Measurements from ENCODE around the gene IL17RC. TPM values are rescaled to one million over a fixed set of nuclear protein-coding genes. Genes with fewer than 3 reads are reported as not detected.
"Not testable (repeated sequence)": the region's sequence is repeated elsewhere in the genome, so short reads cannot be mapped to it uniquely, and the experiment has no call there.

The IL17RC gene
- total RNA-seq, 1 donor from 2014 or later, result 0.42 TPM

- H3K27me3 Mint-ChIP-seq; DNase-seq; H3K36me3 Mint-ChIP-seq (ENCODE audit: low read depth); H3K27ac Mint-ChIP-seq; intact Hi-C loops (cut with micrococcal nuclease); H3K9me3 Mint-ChIP-seq; H3K4me3 Mint-ChIP-seq: not testable (repeated sequence)
- peaks cover 32% of the 10 kb centered on the region for H3K4me1 Mint-ChIP-seq
These were observed 15.9 kb upstream of the IL17RC start for GRCh38 chr3:9900965-9901415.

GRCh38 chr3:9901967-9902366, 14.9 kb upstream of the IL17RC start:
- intact Hi-C loops (cut with micrococcal nuclease), result loop anchor here (1.0 to 2.0 kb wide), 2 partner anchors 12 to 15 kb away; partner anchors contain the start of genes IL17RC and JAGN1
- no peaks in the 10 kb centered on the region for H3K9me3 Mint-ChIP-seq
- peak; percentile 79 for DNase-seq
- H3K4me1 Mint-ChIP-seq, result peaks cover 30% of the 10 kb centered on the region
- H3K36me3 Mint-ChIP-seq (ENCODE audit: low read depth), result peaks cover 2% of the 10 kb centered on the region
- peak overlapping the region; percentile 80 for H3K27ac Mint-ChIP-seq
- peak overlapping the region; percentile 71 for H3K4me3 Mint-ChIP-seq
- H3K27me3 Mint-ChIP-seq, result no peaks in the 10 kb centered on the region

- Mint-ChIP-seq H3K4me1 (peaks cover 30% of the 10 kb centered on the region), H3K36me3 (ENCODE audit: low read depth) (no peaks in the 10 kb centered on the region), H3K27me3 (no peaks in the 10 kb centered on the region), H3K27ac (peak within 1 kb of the TSS; percentile 80), H3K9me3 (no peaks in the 10 kb centered on the region), H3K4me3 (peak within 1 kb of the TSS; percentile 71)
- intact Hi-C loops (cut with micrococcal nuclease), result loop anchor here (1.0 to 2.0 kb wide), 2 partner anchors 12 to 14 kb away; partner anchors contain the start of genes IL17RC and JAGN1
- no peak for DNase-seq
These were observed 14.3 kb upstream of the IL17RC start, which contains the start of gene IL17RE for GRCh38 chr3:9902372-9903237. Gene IL17RE, plus strand, starts transcription at chr3:9902848. Its CDS starts 85 bp downstream, at chr3:9902933.

GRCh38 chr3:9903238-9903624, 13.7 kb upstream of the IL17RC start:
- peak overlapping the region; percentile 78 for H3K27ac Mint-ChIP-seq
- no peak for DNase-seq
- no peaks in the 10 kb centered on the region for H3K9me3 Mint-ChIP-seq
- H3K36me3 Mint-ChIP-seq (ENCODE audit: low read depth), result no peaks in the 10 kb centered on the region
- intact Hi-C loops (cut with micrococcal nuclease), result loop anchor here (2.0 kb wide), 1 partner anchor 14 kb away; the partner anchor contains the start of gene IL17RC
- no peaks in the 10 kb centered on the region for H3K27me3 Mint-ChIP-seq
- peaks cover 29% of the 10 kb centered on the region for H3K4me1 Mint-ChIP-seq
- H3K4me3 Mint-ChIP-seq, result peak overlapping the region; percentile 58

GRCh38 chr3:9903904-9904303, 13.0 kb upstream of the IL17RC start:
- Mint-ChIP-seq H3K27ac (no peak overlapping the region), H3K4me1 (peaks cover 29% of the 10 kb centered on the region), H3K9me3 (no peaks in the 10 kb centered on the region), H3K27me3 (no peaks in the 10 kb centered on the region), H3K4me3 (no peak overlapping the region), H3K36me3 (ENCODE audit: low read depth) (no peaks in the 10 kb centered on the region)
- DNase-seq, result no peak
- intact Hi-C loops (cut with micrococcal nuclease), result loop anchor here (2.0 kb wide), 1 partner anchor 13 kb away; the partner anchor contains the start of gene IL17RC

GRCh38 chr3:9906480-9906879, 10.4 kb upstream of the IL17RC start:
- Mint-ChIP-seq H3K27ac (no peak overlapping the region), H3K27me3 (no peaks in the 10 kb centered on the region), H3K4me1 (peaks cover 35% of the 10 kb centered on the region), H3K4me3 (no peak overlapping the region), H3K9me3 (no peaks in the 10 kb centered on the region), H3K36me3 (ENCODE audit: low read depth) (no peaks in the 10 kb centered on the region)
- DNase-seq, result no peak
- intact Hi-C loops (cut with micrococcal nuclease), result no loop called here

- Mint-ChIP-seq H3K4me1 (peaks cover 22% of the 10 kb centered on the region), H3K27me3 (peaks cover 2% of the 10 kb centered on the region), H3K27ac (no peak overlapping the region), H3K9me3 (no peaks in the 10 kb centered on the region), H3K36me3 (ENCODE audit: low read depth) (peaks cover 2% of the 10 kb centered on the region), H3K4me3 (no peak overlapping the region)
- intact Hi-C loops (cut with micrococcal nuclease), result no loop called here
- no peak for DNase-seq
These were observed 8.6 kb upstream of the IL17RC start for GRCh38 chr3:9908286-9908685.

- Mint-ChIP-seq H3K9me3 (no peaks in the 10 kb centered on the region), H3K36me3 (ENCODE audit: low read depth) (peaks cover 2% of the 10 kb centered on the region), H3K27ac (peak overlapping the region; percentile 23), H3K27me3 (peaks cover 2% of the 10 kb centered on the region), H3K4me3 (no peak overlapping the region), H3K4me1 (peaks cover 14% of the 10 kb centered on the region)
- DNase-seq, result no peak
- intact Hi-C loops (cut with micrococcal nuclease), result no loop called here
These were observed 7.5 kb upstream of the IL17RC start for GRCh38 chr3:9909221-9910013.

GRCh38 chr3:9911863-9912262, 5.0 kb upstream of the IL17RC start:
- Mint-ChIP-seq H3K4me1 (peaks cover 24% of the 10 kb centered on the region), H3K27me3 (peaks cover 2% of the 10 kb centered on the region), H3K4me3 (no peak overlapping the region), H3K36me3 (ENCODE audit: low read depth) (peaks cover 2% of the 10 kb centered on the region), H3K27ac (no peak overlapping the region), H3K9me3 (no peaks in the 10 kb centered on the region)
- intact Hi-C loops (cut with micrococcal nuclease), result no loop called here
- no peak for DNase-seq

GRCh38 chr3:9912294-9912935, 4.5 kb upstream of the IL17RC start:
- Mint-ChIP-seq H3K9me3 (no peaks in the 10 kb centered on the region), H3K27me3 (peaks cover 2% of the 10 kb centered on the region), H3K36me3 (ENCODE audit: low read depth) (peaks cover 2% of the 10 kb centered on the region), H3K4me3 (no peak overlapping the region), H3K27ac (no peak overlapping the region), H3K4me1 (peaks cover 25% of the 10 kb centered on the region)
- DNase-seq, result no peak
- intact Hi-C loops (cut with micrococcal nuclease), result no loop called here

GRCh38 chr3:9913601-9914000, 3.3 kb upstream of the IL17RC start:
- peaks cover 2% of the 10 kb centered on the region for H3K36me3 Mint-ChIP-seq (ENCODE audit: low read depth)
- no peak overlapping the region for H3K27ac Mint-ChIP-seq
- intact Hi-C loops (cut with micrococcal nuclease), result no loop called here
- H3K4me1 Mint-ChIP-seq, result peaks cover 25% of the 10 kb centered on the region
- no peaks in the 10 kb centered on the region for H3K9me3 Mint-ChIP-seq
- peaks cover 2% of the 10 kb centered on the region for H3K27me3 Mint-ChIP-seq
- H3K4me3 Mint-ChIP-seq, result no peak overlapping the region
- no peak for DNase-seq

- intact Hi-C loops (cut with micrococcal nuclease), result loop anchor here (2.0 kb wide), 1 partner anchor 23 kb away; the partner anchor contains the start of gene JAGN1
- peaks cover 23% of the 10 kb centered on the region for H3K4me1 Mint-ChIP-seq
- no peak overlapping the region for H3K4me3 Mint-ChIP-seq
- H3K9me3 Mint-ChIP-seq, result no peaks in the 10 kb centered on the region
- H3K27me3 Mint-ChIP-seq, result peaks cover 2% of the 10 kb centered on the region
- DNase-seq, result no peak
- H3K36me3 Mint-ChIP-seq (ENCODE audit: low read depth), result peaks cover 2% of the 10 kb centered on the region
- no peak overlapping the region for H3K27ac Mint-ChIP-seq
These were observed 2.9 kb upstream of the IL17RC start for GRCh38 chr3:9914011-9914410.

GRCh38 chr3:9914559-9915253, 2.2 kb upstream of the IL17RC start:
- intact Hi-C loops (cut with micrococcal nuclease), result loop anchor here (1.0 to 2.0 kb wide), 2 partner anchors 19 to 24 kb away; partner anchors contain the start of genes CRELD1 and JAGN1
- no peaks in the 10 kb centered on the region for H3K9me3 Mint-ChIP-seq
- H3K27ac Mint-ChIP-seq, result peak overlapping the region; percentile 29
- H3K36me3 Mint-ChIP-seq (ENCODE audit: low read depth), result peaks cover 2% of the 10 kb centered on the region
- H3K4me1 Mint-ChIP-seq, result peaks cover 16% of the 10 kb centered on the region
- H3K4me3 Mint-ChIP-seq, result peak overlapping the region; percentile 77
- peaks cover 2% of the 10 kb centered on the region for H3K27me3 Mint-ChIP-seq
- DNase-seq, result no peak

Measured in activated CD4-positive, alpha-beta T cell treated with anti-CD3 and anti-CD28 coated beads, Interleukin-2, amount 10 ng/mL, durations not matched to agents 24 days and 14 days (primary cell).